Neuronal stem cell (in vitro differentiated cells): ENCODE results near the gene SORCS3.

ENCODE experiments used
- DNase-seq: peaks from one replicate; pipeline ENCODE4 v3.0.0-alpha.2; 2013; ENCODE audit warnings: low spot score
- H2AFZ ChIP-seq: one replicate; pipeline ENCODE4 v1.6.1; 2013; ENCODE audit warnings: mild to moderate bottlenecking, low read length, inconsistent platforms
- H2AK5ac ChIP-seq: 2 replicates; pipeline ENCODE4 v1.6.1; 2013; ENCODE audit warnings: low read depth, mild to moderate bottlenecking, inconsistent platforms, low read length, moderate library complexity, mixed read lengths
- H2BK120ac ChIP-seq: 2 replicates; pipeline ENCODE4 v1.6.1; 2013; ENCODE audit warnings: low read depth, mild to moderate bottlenecking, inconsistent platforms, low read length, moderate library complexity, mixed read lengths
- H2BK12ac ChIP-seq: one replicate; pipeline ENCODE4 v1.6.1; 2013; ENCODE audit warnings: low read length, inconsistent platforms
- H2BK15ac ChIP-seq: 2 replicates; pipeline ENCODE4 v1.6.1; 2013; ENCODE audit warnings: mild to moderate bottlenecking, low read length, inconsistent platforms, mixed read lengths
- H2BK5ac ChIP-seq: one replicate; pipeline ENCODE4 v1.6.1; 2013; ENCODE audit warnings: inconsistent platforms, mild to moderate bottlenecking, low read length, moderate library complexity
- H3K14ac ChIP-seq: one replicate; pipeline ENCODE4 v1.6.1; 2013; ENCODE audit warnings: low read length, inconsistent platforms
- H3K18ac ChIP-seq: 2 replicates; pipeline ENCODE4 v1.6.1; 2013; ENCODE audit warnings: low read length, inconsistent platforms
- H3K23ac ChIP-seq: 2 replicates; pipeline ENCODE4 v1.6.1; 2013; ENCODE audit warnings: low read depth, mild to moderate bottlenecking, mixed read lengths, low read length, inconsistent platforms; ENCODE audit not compliant: poor library complexity
- H3K27ac ChIP-seq: replicated peaks from 3 replicates; pipeline ENCODE4 v1.5.1; 2013; ENCODE audit warnings: low read length, inconsistent platforms
- H3K27me3 ChIP-seq, 3 experiments: 2 replicates each; pipeline ENCODE4 v1.6.1; 2013; ENCODE audit warnings: low read length in 3 of 3, mild to moderate bottlenecking in 2 of 3, inconsistent platforms in 1 of 3, low read depth in 1 of 3, mixed read lengths in 1 of 3, moderate library complexity in 1 of 3; ENCODE audit not compliant: control insufficient read depth in 3 of 3, insufficient read depth in 3 of 3
- H3K36me3 ChIP-seq, 2 donors: replicated peaks in 1 of 2; 2 replicates each; pipeline ENCODE4 v1.6.1; 2013; ENCODE audit warnings: low read length in 2 of 2; ENCODE audit not compliant: control insufficient read depth in 2 of 2, insufficient read depth in 2 of 2
- H3K4ac ChIP-seq: 2 replicates; pipeline ENCODE4 v1.6.1; 2013; ENCODE audit warnings: inconsistent platforms, mild to moderate bottlenecking, low read length, moderate library complexity
- H3K4me1 ChIP-seq, 2 donors: 1 replicate in 1 of 2; 2 replicates in 1 of 2; pipeline ENCODE4 v1.6.1; 2013; ENCODE audit warnings: low read length in 2 of 2, low read depth in 1 of 2; ENCODE audit not compliant: control insufficient read depth in 2 of 2, insufficient read depth in 1 of 2
- H3K4me2 ChIP-seq: one replicate; pipeline ENCODE4 v1.6.1; 2013; ENCODE audit warnings: mild to moderate bottlenecking, low read length, inconsistent platforms; ENCODE audit not compliant: insufficient read depth, poor library complexity, severe bottlenecking
- H3K4me3 ChIP-seq, 2 donors: 2 replicates each; pipeline ENCODE4 v1.5.1; 2013; ENCODE audit warnings: low read length in 2 of 2, mild to moderate bottlenecking in 2 of 2, inconsistent platforms in 1 of 2, moderate library complexity in 1 of 2
- H3K79me1 ChIP-seq: one replicate; pipeline ENCODE4 v1.6.1; 2013; ENCODE audit warnings: low read depth, mild to moderate bottlenecking, inconsistent platforms, low read length, moderate library complexity
- H3K9ac ChIP-seq: one replicate; pipeline ENCODE4 v1.6.1; 2013; ENCODE audit warnings: mild to moderate bottlenecking, low read depth, low read length, inconsistent platforms; ENCODE audit not compliant: poor library complexity
- H3K9me3 ChIP-seq, 2 donors: replicated peaks in 1 of 2; 2 replicates each; pipeline versions ENCODE3 to v1.6.1; 2013; ENCODE audit warnings: low read length in 2 of 2, mild to moderate bottlenecking in 2 of 2, inconsistent platforms in 1 of 2, low read depth in 1 of 2, mixed read lengths in 1 of 2, moderate library complexity in 1 of 2; ENCODE audit not compliant: control insufficient read depth in 2 of 2, insufficient read depth in 1 of 2
- H4K8ac ChIP-seq: one replicate; pipeline ENCODE4 v1.6.1; 2013; ENCODE audit warnings: low read depth, mild to moderate bottlenecking, inconsistent platforms, low read length, moderate library complexity
- H4K91ac ChIP-seq: one replicate; pipeline ENCODE4 v1.6.1; 2013; ENCODE audit warnings: low read length, low read depth, mild to moderate bottlenecking, inconsistent platforms; ENCODE audit not compliant: poor library complexity
- WGBS, 2 donors: extraction: QIAGEN DNeasy Blood & Tissue Kit; methylation state at CpG; one replicate each; pipeline ENCODE4 v1.1.7; 2013; ENCODE audit warnings: missing lambda C conversion rate in 2 of 2, mixed read lengths in 1 of 2; ENCODE audit not compliant: insufficient read length in 2 of 2, insufficient replicate concordance in 1 of 2; ENCODE audit errors: extremely low coverage in 2 of 2; 5-methylcytosine and 5-hydroxymethylcytosine counted together

SORCS3 gene

DNA sequence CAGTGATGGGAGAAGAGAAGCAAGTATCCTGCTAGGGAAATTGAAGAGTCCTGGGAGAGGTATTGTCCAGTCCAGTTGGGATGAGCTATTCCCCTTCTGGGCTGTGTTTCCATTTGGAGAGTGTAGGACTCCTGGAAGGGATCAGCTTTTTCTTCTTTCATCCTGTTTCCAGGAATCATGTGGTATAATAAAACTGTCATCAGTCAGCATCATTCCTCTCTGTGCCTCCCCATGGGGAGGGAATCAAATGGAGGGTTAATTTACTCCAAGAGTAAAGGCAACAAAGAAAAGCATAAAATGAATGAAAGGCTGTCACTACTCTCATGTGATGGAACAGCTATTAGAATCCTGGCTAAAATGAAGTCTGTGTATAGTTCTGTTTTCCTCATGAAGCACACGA is 429.9 kb downstream of the SORCS3 start:
- Histone ChIP-seq H3K23ac (no peak overlapping the region), H3K36me3 (no peaks in the 10 kb centered on the region), H2BK12ac (no peak overlapping the region), H3K79me1 (no peaks in the 10 kb centered on the region), H2AK5ac (no peak overlapping the region), H4K8ac (no peak overlapping the region), H2BK15ac (no peak overlapping the region), H3K4me1 (no peaks in the 10 kb centered on the region), H3K18ac (no peak overlapping the region), H2AFZ (no peak overlapping the region), H3K27ac (no peak overlapping the region), H3K14ac (no peak overlapping the region), H2BK120ac (no peak overlapping the region), H3K4me2 (no peak overlapping the region), H4K91ac (no peak overlapping the region), H3K4me3 (no peak overlapping the region), H2BK5ac (no peak overlapping the region), H3K4ac (no peak overlapping the region), H3K9me3 (no peaks in the 10 kb centered on the region), H3K27me3 (no peaks in the 10 kb centered on the region), H3K9ac (no peak overlapping the region)
- no peak for DNase-seq
- no CpG with 5 or more reads among the region's 1 CpG for WGBS, 2 donors

DNA sequence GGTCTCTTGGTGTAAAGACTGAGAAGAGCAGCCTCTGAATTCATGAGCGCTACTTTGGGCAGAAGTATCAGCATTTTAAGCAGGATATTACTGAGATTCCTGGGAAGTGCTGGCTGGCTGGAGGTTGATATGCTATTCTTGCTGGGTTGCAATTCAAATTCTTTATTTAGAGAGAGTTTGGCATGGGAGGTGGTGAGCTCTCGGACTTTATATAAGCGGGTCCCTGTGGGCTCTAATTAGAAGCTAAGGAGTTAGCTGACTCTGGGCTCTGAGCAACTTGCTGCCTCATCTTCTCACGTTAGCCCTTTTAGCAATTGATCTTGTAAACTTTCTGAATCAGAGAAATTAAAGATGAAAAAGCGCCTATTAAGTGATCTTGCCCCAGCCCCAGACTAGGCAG is 430.9 kb downstream of the SORCS3 start:
- H3K9me3 ChIP-seq = no peaks in the 10 kb centered on the region
- H3K23ac ChIP-seq = no peak overlapping the region
- no peaks in the 10 kb centered on the region for H3K79me1 ChIP-seq
- no peak overlapping the region for H2BK120ac ChIP-seq
- no peak overlapping the region for H3K18ac ChIP-seq
- H2AK5ac ChIP-seq = no peak overlapping the region
- no peak overlapping the region for H2BK15ac ChIP-seq
- H3K9ac ChIP-seq = no peak overlapping the region
- no peaks in the 10 kb centered on the region for H3K4me1 ChIP-seq
- H3K36me3 ChIP-seq = no peaks in the 10 kb centered on the region
- no peak overlapping the region for H3K27ac ChIP-seq
- no peak for DNase-seq
- no peak overlapping the region for H3K4me2 ChIP-seq
- H4K8ac ChIP-seq = no peak overlapping the region
- WGBS, 2 donors = no CpG with 5 or more reads among the region's 5 CpGs
- no peak overlapping the region for H3K4ac ChIP-seq
- H3K14ac ChIP-seq = no peak overlapping the region
- H3K4me3 ChIP-seq = no peak overlapping the region
- H2BK12ac ChIP-seq = no peak overlapping the region
- no peak overlapping the region for H2BK5ac ChIP-seq
- H2AFZ ChIP-seq = no peak overlapping the region
- H4K91ac ChIP-seq = no peak overlapping the region
- H3K27me3 ChIP-seq = no peaks in the 10 kb centered on the region

DNA sequence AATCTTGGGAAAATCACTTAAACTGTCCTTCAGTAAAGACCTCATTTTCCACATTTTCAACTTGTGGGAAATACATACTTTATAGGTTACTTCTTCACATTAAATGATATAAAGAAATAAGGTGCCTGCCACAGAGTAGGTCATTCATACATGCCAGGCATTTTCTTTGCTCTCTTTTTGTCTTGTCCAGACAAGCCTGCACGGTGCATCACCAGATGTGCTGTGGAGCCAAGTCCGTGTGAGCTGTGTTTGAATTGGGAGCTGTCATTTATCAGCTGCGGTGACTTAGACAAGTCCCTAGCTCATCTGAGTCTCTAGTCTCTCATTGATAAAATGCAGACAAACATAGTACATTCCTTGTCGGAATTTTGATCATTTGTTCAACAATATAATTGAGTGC is 432.9 kb downstream of the SORCS3 start:
- WGBS, 2 donors = no CpG with 5 or more reads among the region's 4 CpGs
- Histone ChIP-seq H2BK5ac (no peak overlapping the region), H3K4ac (no peak overlapping the region), H2AFZ (no peak overlapping the region), H3K18ac (no peak overlapping the region), H3K4me3 (no peak overlapping the region), H3K27me3 (no peaks in the 10 kb centered on the region), H3K14ac (no peak overlapping the region), H3K4me1 (no peaks in the 10 kb centered on the region), H3K23ac (no peak overlapping the region), H2BK15ac (no peak overlapping the region), H3K9me3 (no peaks in the 10 kb centered on the region), H2AK5ac (no peak overlapping the region), H3K36me3 (no peaks in the 10 kb centered on the region), H3K79me1 (no peaks in the 10 kb centered on the region), H3K4me2 (no peak overlapping the region), H2BK120ac (no peak overlapping the region), H2BK12ac (no peak overlapping the region), H3K27ac (no peak overlapping the region), H4K8ac (no peak overlapping the region), H3K9ac (no peak overlapping the region), H4K91ac (no peak overlapping the region)
- no peak for DNase-seq

DNA sequence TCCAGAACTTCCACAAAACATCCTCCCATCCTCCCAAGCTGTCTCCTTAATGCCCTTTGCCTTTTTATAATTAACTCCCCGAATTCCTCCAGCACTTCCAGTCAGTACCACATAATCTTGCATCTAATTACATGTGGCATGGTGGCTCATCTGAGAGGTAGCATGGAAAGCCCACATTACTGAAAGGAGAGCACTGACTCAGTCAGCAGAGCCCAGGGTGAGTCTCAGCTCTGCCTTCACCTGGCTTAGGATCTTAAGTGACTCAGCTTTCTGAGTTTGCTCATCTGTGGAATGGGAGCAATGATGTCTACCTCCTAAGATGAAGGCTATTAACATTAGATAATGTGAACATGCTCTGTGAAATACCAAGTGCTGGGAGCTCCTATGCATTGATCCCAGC is 433.9 kb downstream of the SORCS3 start:
- Histone ChIP-seq H3K14ac (no peak overlapping the region), H3K23ac (no peak overlapping the region), H2BK15ac (no peak overlapping the region), H3K27me3 (no peaks in the 10 kb centered on the region), H3K27ac (no peak overlapping the region), H3K79me1 (no peaks in the 10 kb centered on the region), H3K4ac (no peak overlapping the region), H2BK120ac (no peak overlapping the region), H3K4me2 (no peak overlapping the region), H3K36me3 (no peaks in the 10 kb centered on the region), H2BK12ac (no peak overlapping the region), H2AK5ac (no peak overlapping the region), H3K4me3 (no peak overlapping the region), H2AFZ (no peak overlapping the region), H3K9ac (no peak overlapping the region), H4K91ac (no peak overlapping the region), H3K18ac (peak overlapping the region; percentile 39), H3K4me1 (no peaks in the 10 kb centered on the region), H4K8ac (no peak overlapping the region), H3K9me3 (no peaks in the 10 kb centered on the region), H2BK5ac (no peak overlapping the region)
- WGBS, 2 donors = no CpG with 5 or more reads among the region's 1 CpG
- no peak for DNase-seq
